ENCODE data around the gene GARIN3.

GARIN3 gene

GRCh38 chr5:157175071-157175612 lies 9.1 kb upstream of the GARIN3 start:
- H3K36me3 ChIP-seq (ENCODE audit: insufficient read depth, low read length): no peaks in the 10 kb centered on the region
- no peaks in the 10 kb centered on the region for H4K20me1 ChIP-seq (ENCODE audit: insufficient read depth, low read length)
- TF ChIP-seq CTCF (IDR thresholded peaks at IDR 0.05; ENCODE audit: borderline replicate concordance, extremely low read depth, low read length, poor library complexity, severe bottlenecking): no peak
- no peak for TF ChIP-seq EZH2 (IDR thresholded peaks at IDR 0.05; ENCODE audit: borderline replicate concordance, low read depth, low read length, severe bottlenecking)
- no peak for ATAC-seq (ENCODE audit: insufficient read depth, low read depth)
- no peak overlapping the region for H3K4me3 ChIP-seq (ENCODE audit: low read depth in 1 of 2, low read length in 2 of 2)
- H3K9me3 ChIP-seq (ENCODE audit: insufficient read depth, low read length, severe bottlenecking): no peaks in the 10 kb centered on the region
- H3K27me3 ChIP-seq (ENCODE audit: insufficient read depth, low read length, poor library complexity): no peaks in the 10 kb centered on the region
- peaks cover 9% of the 10 kb centered on the region for H3K79me2 ChIP-seq (ENCODE audit: insufficient read depth, low read length)
- H3K9ac ChIP-seq (ENCODE audit: low read depth, low read length): no peak overlapping the region
- no peak overlapping the region for H2AFZ ChIP-seq (ENCODE audit: low read depth, low read length)
- peaks cover 43% of the 10 kb centered on the region for H3K4me1 ChIP-seq (ENCODE audit: insufficient read depth, low read length)
- no peak for DNase-seq
- no peak overlapping the region for H3K27ac ChIP-seq (ENCODE audit: low read length)
- no peak overlapping the region for H3K4me2 ChIP-seq (ENCODE audit: insufficient read depth, low read length)

GRCh38 chr5:157172403-157172802 lies 6.3 kb upstream of the GARIN3 start:
- DNase-seq (peak; percentile 61), ATAC-seq (ENCODE audit: insufficient read depth, low read depth) (peak; percentile 98)
- H3K9me3 ChIP-seq (ENCODE audit: insufficient read depth, low read length, severe bottlenecking): no peaks in the 10 kb centered on the region
- peak overlapping the region; percentile 36; the same call in 1 of the 2 replicates for H2AFZ ChIP-seq (ENCODE audit: low read depth, low read length)
- H3K9ac ChIP-seq (ENCODE audit: low read depth, low read length): 0 out of 2 replicates have a peak overlapping the region, but pooled peaks have one; percentile 4
- peak overlapping the region; percentile 70 for H3K27ac ChIP-seq (ENCODE audit: low read length)
- H3K4me3 ChIP-seq (ENCODE audit: low read depth in 1 of 2, low read length in 2 of 2): no peak overlapping the region; a peak in 1 of 4 replicates
- H3K27me3 ChIP-seq (ENCODE audit: insufficient read depth, low read length, poor library complexity): no peaks in the 10 kb centered on the region
- H3K4me2 ChIP-seq (ENCODE audit: insufficient read depth, low read length): 0 out of 2 replicates have a peak overlapping the region, but pooled peaks have one; percentile 23
- H3K36me3 ChIP-seq (ENCODE audit: insufficient read depth, low read length): no peaks in the 10 kb centered on the region
- TF ChIP-seq EZH2 (IDR thresholded peaks at IDR 0.05; ENCODE audit: borderline replicate concordance, low read depth, low read length, severe bottlenecking): no peak
- TF ChIP-seq CTCF (IDR thresholded peaks at IDR 0.05; ENCODE audit: borderline replicate concordance, extremely low read depth, low read length, poor library complexity, severe bottlenecking): no peak
- peaks cover 18% of the 10 kb centered on the region for H3K4me1 ChIP-seq (ENCODE audit: insufficient read depth, low read length)
- H4K20me1 ChIP-seq (ENCODE audit: insufficient read depth, low read length): no peaks in the 10 kb centered on the region
- H3K79me2 ChIP-seq (ENCODE audit: insufficient read depth, low read length): no peaks in the 10 kb centered on the region

GRCh38 chr5:157168286-157168685 lies 2.2 kb upstream of the GARIN3 start:
- Histone ChIP-seq H2AFZ (ENCODE audit: low read depth, low read length) (no peak overlapping the region), H3K27ac (ENCODE audit: low read length) (no peak overlapping the region), H4K20me1 (ENCODE audit: insufficient read depth, low read length) (no peaks in the 10 kb centered on the region), H3K27me3 (ENCODE audit: insufficient read depth, low read length, poor library complexity) (no peaks in the 10 kb centered on the region), H3K79me2 (ENCODE audit: insufficient read depth, low read length) (no peaks in the 10 kb centered on the region), H3K4me2 (ENCODE audit: insufficient read depth, low read length) (no peak overlapping the region), H3K4me1 (ENCODE audit: insufficient read depth, low read length) (peaks cover 18% of the 10 kb centered on the region), H3K9me3 (ENCODE audit: insufficient read depth, low read length, severe bottlenecking) (no peaks in the 10 kb centered on the region), H3K4me3 (ENCODE audit: low read depth in 1 of 2, low read length in 2 of 2) (no peak overlapping the region), H3K36me3 (ENCODE audit: insufficient read depth, low read length) (no peaks in the 10 kb centered on the region), H3K9ac (ENCODE audit: low read depth, low read length) (no peak overlapping the region)
- no peak for TF ChIP-seq EZH2 (IDR thresholded peaks at IDR 0.05; ENCODE audit: borderline replicate concordance, low read depth, low read length, severe bottlenecking)
- no peak for TF ChIP-seq CTCF (IDR thresholded peaks at IDR 0.05; ENCODE audit: borderline replicate concordance, extremely low read depth, low read length, poor library complexity, severe bottlenecking)
- ATAC-seq (ENCODE audit: insufficient read depth, low read depth) (no peak), DNase-seq (no peak)
